ENCODE data around the gene HPSE2. TPM values are rescaled to one million over a fixed set of nuclear protein-coding genes. Genes with fewer than 3 reads are reported as not detected.

HPSE2 gene
- total RNA-seq, 1 experiment from 2014 or later, result 0.20 TPM

DNA sequence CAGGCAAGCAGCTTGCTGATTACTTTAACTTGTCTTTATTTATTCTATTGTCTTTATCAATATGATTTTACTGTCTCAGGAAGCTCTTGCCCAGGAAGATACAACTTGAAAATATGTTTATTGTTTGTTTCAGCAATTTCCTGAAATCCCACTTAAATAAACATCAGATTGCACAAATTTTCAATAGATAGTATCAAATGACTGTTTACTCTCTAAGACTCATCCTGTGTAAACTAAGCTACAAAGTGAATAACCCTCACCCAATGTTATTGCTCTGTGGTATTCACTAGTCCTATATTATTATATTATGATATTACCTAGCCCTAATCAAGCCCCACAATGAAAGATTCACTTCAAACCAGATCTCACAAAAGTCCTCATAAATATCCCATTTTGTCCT is 658.5 kb downstream of the HPSE2 start:
- Histone ChIP-seq H3K23me2 (ENCODE audit: insufficient read length, low read depth, low read length, poor library complexity, severe bottlenecking) (no peaks in the 10 kb centered on the region), H3K79me1 (ENCODE audit: insufficient read depth, low read depth, low read length, poor library complexity, severe bottlenecking) (no peaks in the 10 kb centered on the region), H3K4ac (ENCODE audit: low read depth, low read length) (no peak overlapping the region), H3K4me1 (ENCODE audit: insufficient read depth, low read length) (no peaks in the 10 kb centered on the region), H3K56ac (ENCODE audit: insufficient read length, low read depth, low read length) (no peak overlapping the region), H3K27me3 (ENCODE audit: insufficient read depth, low read length) (no peaks in the 10 kb centered on the region), H2BK5ac (ENCODE audit: insufficient read length, low read length) (no peak overlapping the region), H4K8ac (replicated peaks; ENCODE audit: insufficient read length, low read depth, low read length) (no peak overlapping the region), H4K91ac (ENCODE audit: insufficient read length, low read depth, low read length) (no peak overlapping the region), H2BK20ac (ENCODE audit: low read depth, low read length, poor library complexity, severe bottlenecking) (no peak overlapping the region), H2AFZ (ENCODE audit: low read length) (no peak overlapping the region), H2BK15ac (ENCODE audit: low read depth, low read length) (no peak overlapping the region), H3K27ac (ENCODE audit: insufficient read length, low read depth, low read length) (no peak overlapping the region), H3K9me3 (ENCODE audit: control insufficient read depth, low read depth, low read length) (no peaks in the 10 kb centered on the region), H3K14ac (ENCODE audit: insufficient read depth, low read length) (no peak overlapping the region), H3K4me2 (ENCODE audit: insufficient read depth, insufficient read length, low read length) (no peak overlapping the region), H3K79me2 (ENCODE audit: insufficient read depth, low read length) (no peaks in the 10 kb centered on the region), H3K23ac (ENCODE audit: insufficient read length, low read depth, low read length) (no peak overlapping the region), H4K5ac (ENCODE audit: insufficient read length, low read depth, low read length) (no peak overlapping the region), H2AK5ac (ENCODE audit: insufficient read length, low read length) (no peak overlapping the region), H2BK120ac (ENCODE audit: low read depth, low read length, poor library complexity, severe bottlenecking) (no peak overlapping the region), H3K9ac (ENCODE audit: extremely low read depth, insufficient read length, low read length) (no peak overlapping the region), H3K18ac (ENCODE audit: insufficient read length, low read depth, low read length) (no peak overlapping the region), H2BK12ac (ENCODE audit: insufficient read length, low read depth, low read length) (no peak overlapping the region), H4K20me1 (ENCODE audit: control insufficient read depth, insufficient read depth, insufficient read length) (no peaks in the 10 kb centered on the region), H3T11ph (ENCODE audit: low read length) (no peak overlapping the region)
- peaks cover 9 to 19% of the 10 kb centered on the region in 2 experiments for H3K4me1 Mint-ChIP-seq
- H3K27ac Mint-ChIP-seq, result no peak overlapping the region
- H3K9me3 Mint-ChIP-seq, result no peaks in the 10 kb centered on the region
- no peaks in the 10 kb centered on the region for H3K27me3 Mint-ChIP-seq (ENCODE audit: low read depth)
- no peak for DNase-seq
- TF ChIP-seq, protein P1, sequence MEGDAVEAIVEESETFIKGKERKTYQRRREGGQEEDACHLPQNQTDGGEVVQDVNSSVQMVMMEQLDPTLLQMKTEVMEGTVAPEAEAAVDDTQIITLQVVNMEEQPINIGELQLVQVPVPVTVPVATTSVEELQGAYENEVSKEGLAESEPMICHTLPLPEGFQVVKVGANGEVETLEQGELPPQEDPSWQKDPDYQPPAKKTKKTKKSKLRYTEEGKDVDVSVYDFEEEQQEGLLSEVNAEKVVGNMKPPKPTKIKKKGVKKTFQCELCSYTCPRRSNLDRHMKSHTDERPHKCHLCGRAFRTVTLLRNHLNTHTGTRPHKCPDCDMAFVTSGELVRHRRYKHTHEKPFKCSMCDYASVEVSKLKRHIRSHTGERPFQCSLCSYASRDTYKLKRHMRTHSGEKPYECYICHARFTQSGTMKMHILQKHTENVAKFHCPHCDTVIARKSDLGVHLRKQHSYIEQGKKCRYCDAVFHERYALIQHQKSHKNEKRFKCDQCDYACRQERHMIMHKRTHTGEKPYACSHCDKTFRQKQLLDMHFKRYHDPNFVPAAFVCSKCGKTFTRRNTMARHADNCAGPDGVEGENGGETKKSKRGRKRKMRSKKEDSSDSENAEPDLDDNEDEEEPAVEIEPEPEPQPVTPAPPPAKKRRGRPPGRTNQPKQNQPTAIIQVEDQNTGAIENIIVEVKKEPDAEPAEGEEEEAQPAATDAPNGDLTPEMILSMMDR (conservative IDR thresholded peaks at IDR 0.05), result no peak
- no peaks in the 10 kb centered on the region for H3K36me3 Mint-ChIP-seq (ENCODE audit: insufficient read depth in 1 of 3, low read depth in 3 of 3)
- no peak overlapping the region for H3K4me3 Mint-ChIP-seq
